T-cell (primary cell): ENCODE measurements around the gene PARD3. TPM values are rescaled to one million over a fixed set of nuclear protein-coding genes. Genes with fewer than 3 reads are reported as not detected.

Experiments used
- ATAC-seq, 4 experiments: fragments of 200-7000 bp in 3 of 4; fragments of 150-1000 bp in 1 of 4; cut with Tn5 transposase; replicated peaks in 1 of 4; 1 replicate in 3 of 4; 2 replicates in 1 of 4; pipeline ENCODE4 v1.10.0; 2021; ENCODE audit warnings: moderate library complexity in 3 of 4, mild to moderate bottlenecking in 2 of 4, moderate number of reproducible peaks in 1 of 4
- CTCF ChIA-PET, 2 donors: fragments of 300-600 bp; sonication (Branson Sonifier 250); formaldehyde crosslinking; loops; one replicate each; lab custom pipeline; 2022; ENCODE audit warnings: antibody characterized with exemption in 2 of 2; lab: Charles Lee
- POLR2A ChIA-PET, 2 donors: fragments of 300-600 bp; sonication (Branson Sonifier 250); formaldehyde crosslinking; loops; one replicate each; lab custom pipeline; 2022; ENCODE audit warnings: antibody characterized with exemption in 2 of 2; lab: Charles Lee
- DNase-seq, 35 experiments: peaks; one replicate each; pipeline versions ENCODE4 v3.0.0 to v3.0.0-alpha.2; 2013 to 2023
- H3K27ac ChIP-seq: one replicate; pipeline ENCODE4 v1.5.1; 2013; ENCODE audit warnings: low read length
- H3K27me3 ChIP-seq, 2 experiments: replicated peaks in 1 of 2; 1 replicate in 1 of 2; 2 replicates in 1 of 2; pipeline versions ENCODE4 v1.6.1 to v1.7.0; 2013; ENCODE audit warnings: low read length in 1 of 2, mixed read lengths in 1 of 2; ENCODE audit not compliant: control insufficient read depth in 2 of 2, insufficient read depth in 2 of 2; ENCODE audit errors: extremely low read depth in 1 of 2
- H3K36me3 ChIP-seq, 2 donors: 1 replicate in 1 of 2; 2 replicates in 1 of 2; pipeline versions ENCODE4 v1.6.1 to v1.7.0; 2013; ENCODE audit warnings: low read length in 1 of 2; ENCODE audit not compliant: control insufficient read depth in 2 of 2, insufficient read depth in 1 of 2; ENCODE audit errors: extremely low read depth in 1 of 2
- H3K4me1 ChIP-seq, 2 experiments: 1 replicate in 1 of 2; 2 replicates in 1 of 2; pipeline versions ENCODE4 v1.6.1 to v1.7.0; 2013; ENCODE audit warnings: low read length in 2 of 2, mixed read lengths in 1 of 2; ENCODE audit not compliant: insufficient read depth in 2 of 2, control insufficient read depth in 1 of 2; ENCODE audit errors: extremely low read depth in 1 of 2
- H3K4me3 ChIP-seq, 2 donors: 1 replicate in 1 of 2; 2 replicates in 1 of 2; pipeline versions ENCODE4 v1.5.1 to v1.7.0; 2013; ENCODE audit warnings: mild to moderate bottlenecking in 2 of 2, low read length in 1 of 2, moderate library complexity in 1 of 2; ENCODE audit not compliant: control insufficient read depth in 1 of 2; ENCODE audit errors: extremely low read depth in 1 of 2
- H3K9me3 ChIP-seq: 2 replicates; pipeline ENCODE4 v1.7.0; 2013
- H3K27ac Mint-ChIP-seq, 2 donors: one replicate each; pipeline ENCODE4 v1.8.0; 2020 to 2021; ENCODE audit warnings: mild to moderate bottlenecking in 2 of 2, mixed read lengths in 2 of 2
- H3K27me3 Mint-ChIP-seq, 2 donors: one replicate each; pipeline ENCODE4 v1.8.0; 2021 to 2022; ENCODE audit warnings: mixed read lengths in 2 of 2
- H3K36me3 Mint-ChIP-seq: one replicate; pipeline ENCODE4 v1.8.0; 2021; ENCODE audit warnings: mixed read lengths
- H3K4me1 Mint-ChIP-seq, 3 donors: one replicate each; pipeline ENCODE4 v1.8.0; 2020 to 2022; ENCODE audit warnings: mixed read lengths in 3 of 3, mild to moderate bottlenecking in 1 of 3
- H3K4me3 Mint-ChIP-seq, 3 donors: one replicate each; pipeline ENCODE4 v1.8.0; 2020 to 2022; ENCODE audit warnings: mild to moderate bottlenecking in 3 of 3, mixed read lengths in 3 of 3, moderate library complexity in 3 of 3
- H3K9me3 Mint-ChIP-seq, 3 donors: one replicate each; pipeline ENCODE4 v1.8.0; 2020 to 2022; ENCODE audit warnings: mixed read lengths in 3 of 3
- WGBS: methylation state at CpG from one replicate; pipeline ENCODE4 v1.1.5; 2013; ENCODE audit warnings: missing lambda C conversion rate; ENCODE audit not compliant: insufficient coverage; 5-methylcytosine and 5-hydroxymethylcytosine counted together
- total RNA-seq, 35 experiments: library from RNA in 6 of 35; stranded (reverse) in 6 of 35; fragments of 120-200 nt in 1 of 35; gene quantifications; one replicate each; pipeline versions ENCODE4 v1.2.1 to v1.2.4 and lab custom pipeline; 2013 to 2026

The PARD3 gene
- total RNA-seq, 5 donors from 2014 or later (not counting 1 experiment from before 2014, with no cell fraction given) = 0.36 to 0.92 (median 0.65) TPM

DNA sequence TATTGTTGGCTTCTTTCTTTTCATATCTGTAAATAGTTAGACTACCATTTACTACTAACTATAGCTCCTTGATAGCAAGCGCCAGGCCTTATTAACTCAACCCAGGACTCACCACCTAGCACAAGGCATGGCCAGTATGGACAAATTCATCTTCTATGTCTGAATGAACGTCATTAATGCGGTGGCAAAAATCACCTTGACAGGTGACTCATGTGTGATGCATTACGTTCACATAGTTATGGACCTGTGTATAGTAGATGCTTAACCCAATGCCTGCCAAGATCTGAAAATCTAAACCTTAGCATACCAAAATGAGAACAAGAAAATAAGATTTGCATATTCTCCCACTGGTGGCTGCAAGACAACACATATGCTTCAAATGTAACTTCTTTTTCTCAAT lies 300.8 kb downstream of the PARD3 start:
- Histone ChIP-seq H3K27me3 (no peaks in the 10 kb centered on the region), H3K9me3 (no peaks in the 10 kb centered on the region), H3K4me3 (no peak overlapping the region), H3K27ac (no peak overlapping the region), H3K4me1 (no peaks in the 10 kb centered on the region), H3K36me3 (no peaks in the 10 kb centered on the region)
- CTCF ChIA-PET = no interaction called here
- no peak for DNase-seq
- WGBS = no CpG with 5 or more reads among the region's 4 CpGs
- Mint-ChIP-seq H3K4me3 (no peak overlapping the region), H3K36me3 (no peaks in the 10 kb centered on the region), H3K27me3 (peaks cover 0 to 9% of the 10 kb centered on the region in 2 donors), H3K4me1 (no peaks in the 10 kb centered on the region), H3K9me3 (no peaks in the 10 kb centered on the region), H3K27ac (no peak overlapping the region)
- ATAC-seq = no peak
- POLR2A ChIA-PET = no interaction called here

DNA sequence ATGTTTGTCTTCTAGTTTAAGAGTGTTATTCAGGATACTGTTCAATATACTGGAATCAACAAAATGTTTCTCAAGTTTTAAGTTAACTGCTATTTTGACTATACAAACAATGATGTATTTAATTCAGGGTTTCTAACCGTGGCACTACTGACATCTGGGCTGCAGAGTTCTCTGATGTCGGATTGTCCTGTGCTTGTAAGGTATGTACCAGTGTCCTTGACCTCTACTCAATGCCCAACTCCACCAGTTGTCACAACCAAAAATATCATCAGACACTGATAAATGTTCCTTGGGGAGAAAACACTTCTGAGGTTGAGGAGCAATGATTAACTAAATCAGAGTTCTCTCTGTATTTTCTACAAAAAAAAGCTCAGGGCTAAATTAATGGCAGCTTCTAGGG lies 301.5 kb downstream of the PARD3 start:
- Histone ChIP-seq H3K27me3 (no peaks in the 10 kb centered on the region), H3K4me1 (no peaks in the 10 kb centered on the region), H3K27ac (no peak overlapping the region), H3K4me3 (no peak overlapping the region), H3K9me3 (no peaks in the 10 kb centered on the region), H3K36me3 (no peaks in the 10 kb centered on the region)
- Mint-ChIP-seq H3K36me3 (no peaks in the 10 kb centered on the region), H3K27ac (no peak overlapping the region), H3K9me3 (no peaks in the 10 kb centered on the region), H3K4me3 (no peak overlapping the region), H3K27me3 (peaks cover 0 to 9% of the 10 kb centered on the region in 2 donors), H3K4me1 (no peaks in the 10 kb centered on the region)
- DNase-seq (no peak), ATAC-seq (no peak)
- CTCF ChIA-PET = no interaction called here
- no CpG with 5 or more reads among the region's 2 CpGs for WGBS
- POLR2A ChIA-PET = no interaction called here

DNA sequence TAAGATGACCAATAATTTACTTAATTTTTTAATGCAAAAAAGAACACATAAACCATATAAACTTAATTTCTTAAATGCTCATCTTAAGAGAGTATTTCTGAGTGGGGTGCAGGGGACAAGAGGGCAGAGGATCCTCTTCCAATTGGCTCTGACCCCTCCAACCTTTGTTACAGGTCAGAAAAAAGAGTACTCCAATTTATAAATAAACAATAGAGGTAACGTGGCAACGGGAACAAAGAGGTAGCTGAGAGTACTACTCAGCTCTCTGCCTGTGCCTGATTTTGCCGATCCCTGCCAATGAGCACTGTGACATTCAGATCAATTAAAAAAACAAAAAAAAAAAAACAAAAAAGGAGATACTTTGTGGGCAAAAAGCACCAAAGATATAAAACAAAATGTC lies 307.9 kb downstream of the PARD3 start:
- no peaks in the 10 kb centered on the region for H3K4me1 ChIP-seq
- no peaks in the 10 kb centered on the region for H3K4me1 Mint-ChIP-seq
- H3K27me3 ChIP-seq = no peaks in the 10 kb centered on the region
- no peaks in the 10 kb centered on the region for H3K36me3 ChIP-seq
- no peaks in the 10 kb centered on the region for H3K9me3 Mint-ChIP-seq
- whole genome bisulfite sequencing = no CpG with 5 or more reads among the region's 3 CpGs
- DNase-seq (no peak), ATAC-seq (no peak)
- H3K9me3 ChIP-seq = no peaks in the 10 kb centered on the region
- H3K27ac ChIP-seq = no peak overlapping the region
- H3K27me3 Mint-ChIP-seq = peaks cover 3 to 5% of the 10 kb centered on the region in 2 donors
- ChIA-PET POLR2A (no interaction called here), CTCF (no interaction called here)
- no peaks in the 10 kb centered on the region for H3K36me3 Mint-ChIP-seq
- no peak overlapping the region for H3K4me3 ChIP-seq
- H3K4me3 Mint-ChIP-seq = no peak overlapping the region
- no peak overlapping the region for H3K27ac Mint-ChIP-seq

DNA sequence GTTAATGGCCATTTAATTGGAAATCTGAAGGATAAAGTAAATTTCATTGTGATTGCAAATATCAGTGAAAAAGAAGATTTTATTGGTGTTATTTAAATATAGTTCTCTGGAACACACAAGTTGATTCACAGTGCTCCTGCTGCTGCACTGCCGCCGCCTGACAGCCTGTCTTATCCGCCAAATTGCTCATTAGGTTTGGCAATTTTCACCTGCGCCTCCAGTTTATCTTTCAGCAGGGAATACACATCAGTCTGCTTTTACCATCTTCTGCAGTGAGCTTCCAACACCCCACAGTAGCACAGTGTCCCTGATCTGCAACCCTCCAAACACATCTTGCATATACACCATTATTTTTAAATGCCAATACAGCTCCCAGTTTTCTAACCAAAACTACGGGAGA lies 308.3 kb downstream of the PARD3 start:
- H3K4me1 ChIP-seq = no peaks in the 10 kb centered on the region
- Mint-ChIP-seq H3K4me1 (no peaks in the 10 kb centered on the region), H3K36me3 (no peaks in the 10 kb centered on the region), H3K27me3 (peaks cover 3 to 5% of the 10 kb centered on the region in 2 donors), H3K4me3 (no peak overlapping the region), H3K27ac (no peak overlapping the region), H3K9me3 (no peaks in the 10 kb centered on the region)
- H3K9me3 ChIP-seq = no peaks in the 10 kb centered on the region
- CTCF ChIA-PET = no interaction called here
- no peak overlapping the region for H3K27ac ChIP-seq
- ATAC-seq (no peak), DNase-seq (no peak)
- 92% methylated on average over 4 of the region's 5 CpGs for WGBS
- no peaks in the 10 kb centered on the region for H3K36me3 ChIP-seq
- POLR2A ChIA-PET = no interaction called here
- no peak overlapping the region for H3K4me3 ChIP-seq
- H3K27me3 ChIP-seq = no peaks in the 10 kb centered on the region

DNA sequence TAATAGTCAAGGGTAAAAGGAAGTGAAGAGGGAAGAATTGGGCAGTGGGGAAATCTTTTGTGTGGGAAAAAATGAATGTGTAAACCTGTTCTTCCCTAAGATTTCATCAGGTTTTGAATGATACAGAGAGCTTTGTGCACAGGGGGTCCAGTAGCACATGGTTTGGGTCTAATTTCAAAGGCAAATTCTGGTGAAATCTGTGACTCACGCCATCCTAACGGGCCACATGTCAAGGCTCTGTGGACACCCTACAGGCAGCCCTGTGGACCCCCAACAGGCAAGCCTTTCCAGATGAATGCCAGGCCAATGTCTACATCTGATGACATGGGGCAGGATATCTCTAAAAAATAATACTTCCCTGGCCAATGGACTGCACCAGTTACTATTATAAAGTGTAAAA lies 309.8 kb downstream of the PARD3 start:
- no peak for ATAC-seq

DNA sequence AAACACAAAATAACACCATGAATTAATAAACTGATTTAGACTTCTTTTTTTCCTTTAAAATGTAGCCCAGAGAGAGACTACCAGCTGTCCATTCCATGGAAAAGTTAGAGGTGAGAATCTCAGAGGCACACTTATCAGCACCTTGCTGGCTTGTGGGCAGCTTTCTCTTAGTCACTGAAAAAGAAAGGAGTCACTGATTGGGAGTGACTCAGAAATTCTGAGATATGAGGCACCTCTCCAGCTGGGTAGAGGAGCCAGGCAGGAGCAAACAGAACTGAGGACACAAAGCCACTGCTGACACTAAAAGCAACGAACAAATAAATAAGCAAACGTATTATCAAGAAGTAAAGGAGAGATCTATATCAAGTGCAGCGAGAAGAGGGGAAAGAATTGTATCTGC lies 310.6 kb downstream of the PARD3 start:
- no peak for ATAC-seq

More for the DNA sequence above, 309.8 kb downstream of the PARD3 start:
- no peaks in the 10 kb centered on the region for H3K27me3 ChIP-seq
- no peaks in the 10 kb centered on the region for H3K4me1 Mint-ChIP-seq
- H3K4me3 Mint-ChIP-seq = no peak overlapping the region
- peaks cover 3 to 5% of the 10 kb centered on the region in 2 donors for H3K27me3 Mint-ChIP-seq
- H3K36me3 Mint-ChIP-seq = no peaks in the 10 kb centered on the region
- no peaks in the 10 kb centered on the region for H3K9me3 Mint-ChIP-seq
- 93% methylated on average over 2 of the region's 2 CpGs for WGBS
- no peak overlapping the region for H3K4me3 ChIP-seq
- H3K27ac Mint-ChIP-seq = no peak overlapping the region
- H3K9me3 ChIP-seq = no peaks in the 10 kb centered on the region
- no peak for DNase-seq
- ChIA-PET POLR2A (no interaction called here), CTCF (no interaction called here)
- no peaks in the 10 kb centered on the region for H3K36me3 ChIP-seq
- no peaks in the 10 kb centered on the region for H3K4me1 ChIP-seq
- H3K27ac ChIP-seq = no peak overlapping the region

DNA sequence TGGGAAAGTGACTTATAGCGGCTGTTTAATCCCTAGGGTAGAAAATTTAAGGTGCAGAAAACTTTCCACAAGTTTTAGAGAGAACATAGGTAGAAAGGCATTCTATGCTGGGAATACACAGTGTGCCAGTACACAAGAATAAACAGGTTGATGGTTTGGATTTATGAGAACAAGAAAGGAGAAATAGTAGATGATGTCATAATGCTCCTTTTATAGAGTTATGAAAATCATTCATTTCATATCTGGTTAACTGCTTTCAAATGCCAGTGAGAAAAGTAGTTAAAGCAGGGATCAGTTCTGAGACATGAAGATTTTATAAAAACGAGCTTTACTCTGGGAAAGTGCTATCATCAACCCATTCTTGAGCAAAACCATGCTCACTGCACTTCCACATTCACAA lies 311.4 kb downstream of the PARD3 start:
- ATAC-seq = no peak
- H3K4me1 Mint-ChIP-seq = no peaks in the 10 kb centered on the region
- H3K27ac Mint-ChIP-seq = no peak overlapping the region
- Histone ChIP-seq H3K4me3 (no peak overlapping the region), H3K27me3 (no peaks in the 10 kb centered on the region), H3K36me3 (no peaks in the 10 kb centered on the region), H3K27ac (no peak overlapping the region), H3K4me1 (no peaks in the 10 kb centered on the region), H3K9me3 (no peaks in the 10 kb centered on the region)
- POLR2A ChIA-PET = no interaction called here
- H3K36me3 Mint-ChIP-seq = no peaks in the 10 kb centered on the region
- peaks cover 3% of the 10 kb centered on the region in 2 donors for H3K27me3 Mint-ChIP-seq
- no peak overlapping the region for H3K4me3 Mint-ChIP-seq
- no peaks in the 10 kb centered on the region for H3K9me3 Mint-ChIP-seq
- DNase-seq = no peak
- no CpG with 5 or more reads among the region's 2 CpGs for WGBS
- CTCF ChIA-PET = no interaction called here

More for the DNA sequence above, 310.6 kb downstream of the PARD3 start:
- H3K4me1 Mint-ChIP-seq = no peaks in the 10 kb centered on the region
- no peaks in the 10 kb centered on the region for H3K9me3 Mint-ChIP-seq
- no peak overlapping the region for H3K4me3 Mint-ChIP-seq
- peaks cover 3% of the 10 kb centered on the region in 2 donors for H3K27me3 Mint-ChIP-seq
- ChIA-PET CTCF (no interaction called here), POLR2A (no interaction called here)
- Histone ChIP-seq H3K27ac (no peak overlapping the region), H3K4me3 (no peak overlapping the region), H3K36me3 (no peaks in the 10 kb centered on the region), H3K27me3 (no peaks in the 10 kb centered on the region), H3K9me3 (no peaks in the 10 kb centered on the region), H3K4me1 (no peaks in the 10 kb centered on the region)
- H3K36me3 Mint-ChIP-seq = no peaks in the 10 kb centered on the region
- DNase-seq = no peak
- no peak overlapping the region for H3K27ac Mint-ChIP-seq
- WGBS = no CpG with 5 or more reads among the region's 3 CpGs
